HepG2 (cell line): ENCODE measurements around the gene RAPGEF2. TPM values are rescaled to one million over a fixed set of nuclear protein-coding genes. Genes with fewer than 3 reads are reported as not detected.

Source experiments
- ATAC-seq: fragments of 200-7000 bp; cut with Tn5 transposase; 3 replicates; pipeline ENCODE4 v1.9.1; 2020; ENCODE audit warnings: mild to moderate bottlenecking, moderate library complexity
- BruUV-seq: library from RNA; stranded (reverse); fragments of 400-500 nt; replicated peaks from 2 replicates; lab custom pipeline; 2021; lab: Mats Ljungman, UMichigan
- CTCF ChIA-PET: fragments of 300-600 bp; formaldehyde crosslinking; extraction: SDS; loops from one replicate; lab custom pipeline; 2021; ENCODE audit warnings: low total read pairs, inconsistent platforms, low intra/inter-chr PET ratio; lab: Yijun Ruan, JAX
- POLR2A ChIA-PET: fragments of 350-600 bp; sonication (Branson Sonifier 250); formaldehyde crosslinking; loops from one replicate; lab custom pipeline; 2020; ENCODE audit warnings: antibody characterized with exemption, inconsistent platforms; lab: Yijun Ruan, JAX
- DNase-seq: peaks from one replicate; pipeline ENCODE4 v3.0.0-alpha.2; 2015; ENCODE audit warnings: low spot score
- FAIRE-seq: peaks from 3 replicates; lab custom pipeline; 2011; peaks lifted over from hg19 to GRCh38; lab: Jason Lieb, UNC
- H2AFZ ChIP-seq: one replicate; pipeline ENCODE4 v1.6.1; 2011; ENCODE audit warnings: low read length, inconsistent platforms
- H3K27ac ChIP-seq: fragments of 300-600 bp; 3 replicates; pipeline ENCODE4 v1.8.0; 2011; ENCODE audit warnings: mixed run types, mild to moderate bottlenecking, mixed read lengths, low read length, inconsistent platforms; ENCODE audit not compliant: insufficient read depth; ENCODE audit errors: extremely low read length
- H3K27me3 ChIP-seq, 2 experiments: fragments of 200-600 bp in 1 of 2; 2 replicates in 1 of 2; 3 replicates in 1 of 2; pipeline versions ENCODE4 v1.6.0 to v1.8.0; 2011; ENCODE audit warnings: low read length in 2 of 2, mild to moderate bottlenecking in 2 of 2, moderate library complexity in 2 of 2, inconsistent platforms in 1 of 2; ENCODE audit not compliant: insufficient read depth in 2 of 2, control insufficient read depth in 1 of 2
- H3K36me3 ChIP-seq, 2 experiments: fragments of 200-600 bp in 1 of 2; replicated peaks in 1 of 2; 2 replicates in 1 of 2; 3 replicates in 1 of 2; pipeline versions ENCODE4 v1.5.1 to v1.8.0; 2011; ENCODE audit warnings: low read length in 2 of 2, inconsistent platforms in 1 of 2; ENCODE audit not compliant: insufficient read depth in 2 of 2, control insufficient read depth in 1 of 2
- H3K4me1 ChIP-seq: 2 replicates; pipeline ENCODE4 v1.5.1; 2012; ENCODE audit warnings: low read length, inconsistent platforms; ENCODE audit not compliant: insufficient read depth
- H3K4me2 ChIP-seq: 2 replicates; pipeline ENCODE4 v1.6.0; 2011; ENCODE audit warnings: low read depth, low read length, inconsistent platforms
- H3K4me3 ChIP-seq, 3 experiments: fragments of 200-600 bp in 1 of 3; sonication (generic), shearing (Covaris generic) in 1 of 3; replicated peaks in 1 of 3; 2 replicates each; pipeline ENCODE4 v1.5.1; 2011 to 2016; ENCODE audit warnings: low read length in 3 of 3, inconsistent platforms in 2 of 3, low read depth in 2 of 3, mild to moderate bottlenecking in 2 of 3, control low read depth in 1 of 3, mixed read lengths in 1 of 3; ENCODE audit not compliant: insufficient read depth in 1 of 3
- H3K79me2 ChIP-seq: one replicate; pipeline ENCODE4 v1.6.1; 2011; ENCODE audit warnings: low read length, inconsistent platforms; ENCODE audit not compliant: insufficient read depth
- H3K9ac ChIP-seq: 2 replicates; pipeline ENCODE4 v1.6.0; 2011; ENCODE audit warnings: mild to moderate bottlenecking, low read depth, low read length, inconsistent platforms; ENCODE audit not compliant: insufficient read depth
- H3K9me3 ChIP-seq: 2 replicates; pipeline ENCODE4 v1.5.1; 2012; ENCODE audit warnings: mild to moderate bottlenecking, low read length
- H4K20me1 ChIP-seq: 2 replicates; pipeline ENCODE4 v1.6.0; 2011; ENCODE audit warnings: inconsistent platforms, mild to moderate bottlenecking, low read length, moderate library complexity; ENCODE audit not compliant: insufficient read depth
- ARNT2 ChIP-seq: sonication (generic); formaldehyde crosslinking; IDR thresholded peaks from 2 replicates; pipeline ENCODE4 v1.8.0; 2022; ENCODE audit warnings: mild to moderate bottlenecking, low read depth, missing genetic modification reagents, moderate library complexity
- FOSL1 ChIP-seq: sonication (generic); formaldehyde crosslinking; IDR thresholded peaks from 2 replicates; pipeline ENCODE4 v1.9.0; 2021; ENCODE audit warnings: missing genetic modification reagents, borderline replicate concordance
- MXD1 ChIP-seq: sonication (generic); formaldehyde crosslinking; IDR thresholded peaks from 2 replicates; pipeline ENCODE4 v1.4.0; 2020; ENCODE audit warnings: mild to moderate bottlenecking, missing genetic modification reagents
- NFE2L1 ChIP-seq: sonication (generic); formaldehyde crosslinking; IDR thresholded peaks from 2 replicates; pipeline ENCODE4 v1.4.0; 2020; ENCODE audit warnings: missing genetic modification reagents, mild to moderate bottlenecking, borderline replicate concordance
- NR2C2 ChIP-seq: sonication (generic); formaldehyde crosslinking; IDR thresholded peaks from 2 replicates; pipeline ENCODE4 v1.4.0; 2020; ENCODE audit warnings: missing genetic modification reagents, mild to moderate bottlenecking, moderate library complexity, borderline replicate concordance
- SIN3B ChIP-seq: fragments of 150-350 bp; IDR thresholded peaks from 2 replicates; pipeline ENCODE4 v1.6.1; 2014; ENCODE audit warnings: low read length
- U2AF1 ChIP-seq: fragments of 200-400 bp; formaldehyde crosslinking; optimal IDR thresholded peaks from 2 replicates; pipeline ENCODE3; 2017; ENCODE audit warnings: mild to moderate bottlenecking, low read depth, low read length
- ZBTB2 ChIP-seq: sonication (generic); formaldehyde crosslinking; IDR thresholded peaks from 2 replicates; pipeline ENCODE4 v1.8.0; 2022; ENCODE audit warnings: low read depth, missing genetic modification reagents
- ZNF670 ChIP-seq: sonication (generic); formaldehyde crosslinking; IDR thresholded peaks from 2 replicates; pipeline ENCODE4 v1.8.0; 2022; ENCODE audit warnings: mild to moderate bottlenecking, missing genetic modification reagents, borderline replicate concordance
- ZNF709 ChIP-seq: sonication (generic); formaldehyde crosslinking; IDR thresholded peaks from 2 replicates; pipeline ENCODE4 v1.5.0; 2020; ENCODE audit warnings: mild to moderate bottlenecking, missing genetic modification reagents
- ZNF775 ChIP-seq: sonication (generic); formaldehyde crosslinking; IDR thresholded peaks from 2 replicates; pipeline ENCODE4 v1.4.0; 2020; ENCODE audit warnings: missing genetic modification reagents, mild to moderate bottlenecking, moderate library complexity, borderline replicate concordance
- ZNF850 ChIP-seq: sonication (generic); formaldehyde crosslinking; conservative IDR thresholded peaks from 2 replicates; pipeline ENCODE4 v1.9.0; 2021; ENCODE audit warnings: mild to moderate bottlenecking, missing genetic modification reagents
- WGBS: methylation state at CpG from one replicate; pipeline ENCODE4 v1.1.6; 2017; ENCODE audit warnings: low lambda C conversion rate; 5-methylcytosine and 5-hydroxymethylcytosine counted together
- in situ Hi-C: cut with HindIII; loops from 2 replicates; pipeline ENCODE4 v1.10.0; 2017; ENCODE audit warnings: low pct_unique_long_range_greater_than_20kb; ENCODE audit not compliant: extremely low pct_ligation_motif_present
- intact Hi-C: fragments of 100-400 bp; cut with micrococcal nuclease; formaldehyde crosslinking; loops from one replicate; pipeline ENCODE4 v1.10.0; 2022; ENCODE audit not compliant: unreplicated experiment
- polyA plus RNA-seq, 8 experiments: library from polyadenylated mRNA; depleted of rRNA in 3 of 8; stranded (reverse) in 7 of 8; unstranded in 1 of 8; fragments of >200 nt; fragmentation: Illumina TruSeq in 4 of 8; extraction: Trizol in 4 of 8; gene quantifications; 2 replicates each; pipeline versions ENCODE4 v1.2.1 to v1.2.3, GENCODE V29; 2011 to 2016; ENCODE audit warnings: low read depth in 4 of 8, missing spikeins in 1 of 8, mixed read lengths in 1 of 8; ENCODE audit not compliant: insufficient read depth in 1 of 8
- total RNA-seq, 5 experiments: library from RNA; depleted of rRNA; stranded (reverse); fragments of >200 nt; fragmentation: Illumina TruSeq; extraction: Trizol; gene quantifications; 2 replicates each; pipeline ENCODE4 v1.2.3, GENCODE V29; 2016; ENCODE audit warnings: low read depth in 1 of 5
- TF ChIP-seq, protein P1 (sequence below): IDR thresholded peaks from 2 replicates; pipeline ENCODE4 v1.4.0; 2020; ENCODE audit warnings: mild to moderate bottlenecking, missing genetic modification reagents

RAPGEF2 gene
- total and polyA plus RNA-seq, 2 of the 13 experiments (the other 11 are each of a cell fraction or from before 2014, with no cell fraction given) = 19.2 to 23.0 TPM

DNA sequence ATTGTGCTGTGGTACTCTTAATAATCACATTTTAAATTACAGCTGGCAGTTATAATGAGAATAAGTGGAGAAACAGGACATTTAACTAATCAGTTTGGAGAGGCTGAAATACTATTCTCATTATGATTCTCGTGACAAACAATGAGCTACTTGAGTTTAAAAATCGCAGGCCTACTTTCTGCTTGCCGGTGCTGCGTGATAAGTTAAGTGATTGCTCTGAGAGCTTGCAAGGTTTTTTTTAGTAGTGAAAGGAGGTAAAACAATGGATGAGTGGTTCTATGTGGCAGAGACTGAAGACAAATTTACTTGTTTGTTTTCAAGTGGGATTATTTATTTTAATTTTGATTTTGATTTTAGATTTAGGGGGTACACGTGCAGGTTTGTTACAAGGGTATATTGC is 114.0 kb downstream of the RAPGEF2 start:
- H3K4me2 ChIP-seq = no peak overlapping the region
- no peak overlapping the region for H2AFZ ChIP-seq
- DNase-seq = no peak
- H3K27ac ChIP-seq = no peak overlapping the region
- H3K4me3 ChIP-seq = no peak overlapping the region
- in situ Hi-C loops (no loop called here), intact Hi-C loops (no loop called here)
- H3K9me3 ChIP-seq = no peaks in the 10 kb centered on the region
- no peak for FAIRE-seq
- ChIA-PET CTCF (no interaction called here), POLR2A (no interaction called here)
- ATAC-seq = no peak
- 95% methylated on average over 5 of the region's 5 CpGs for WGBS
- H4K20me1 ChIP-seq = no peaks in the 10 kb centered on the region
- no TSS peak for BruUV-seq
- no peak overlapping the region for H3K9ac ChIP-seq
- no peaks in the 10 kb centered on the region for H3K27me3 ChIP-seq
- TF ChIP-seq NFE2L1 (CRISPR knock-in tag) (no peak), ZNF775 (CRISPR knock-in tag) (no peak), ARNT2 (CRISPR knock-in tag) (no peak), ZNF709 (CRISPR knock-in tag) (no peak)
- peaks cover 2% of the 10 kb centered on the region for H3K79me2 ChIP-seq
- peaks cover 7% of the 10 kb centered on the region; the same call in 1 of the 2 replicates for H3K4me1 ChIP-seq
- H3K36me3 ChIP-seq = 0 out of 5 replicates have a peak, but pooled peaks cover 0 to 2% of the 10 kb centered on the region in 2 experiments

GRCh38 chr4:159219862-159220261 is 117.0 kb downstream of the RAPGEF2 start:
- ATAC-seq = no peak
- Histone ChIP-seq H2AFZ (no peak overlapping the region), H3K4me1 (peaks cover 19% of the 10 kb centered on the region), H4K20me1 (no peaks in the 10 kb centered on the region), H3K79me2 (no peaks in the 10 kb centered on the region), H3K4me2 (no peak overlapping the region), H3K9ac (no peak overlapping the region), H3K4me3 (no peak overlapping the region), H3K27me3 (no peaks in the 10 kb centered on the region), H3K36me3 (no peaks in the 10 kb centered on the region), H3K9me3 (no peaks in the 10 kb centered on the region), H3K27ac (no peak overlapping the region)
- in situ Hi-C loops = no loop called here
- WGBS = 91% methylated on average over 1 of the region's 1 CpG
- ChIA-PET POLR2A (no interaction called here), CTCF (no interaction called here)
- intact Hi-C loops = no loop called here
- no peak for FAIRE-seq
- BruUV-seq = no TSS peak
- no peak for DNase-seq
- TF ChIP-seq U2AF1 (no peak), ZBTB2 (CRISPR knock-in tag) (no peak), SIN3B (no peak), FOSL1 (CRISPR knock-in tag) (no peak), ZNF850 (CRISPR knock-in tag) (no peak), ZNF670 (CRISPR knock-in tag) (no peak), MXD1 (CRISPR knock-in tag) (no peak), NR2C2 (no peak)
- TF ChIP-seq, protein P1, sequence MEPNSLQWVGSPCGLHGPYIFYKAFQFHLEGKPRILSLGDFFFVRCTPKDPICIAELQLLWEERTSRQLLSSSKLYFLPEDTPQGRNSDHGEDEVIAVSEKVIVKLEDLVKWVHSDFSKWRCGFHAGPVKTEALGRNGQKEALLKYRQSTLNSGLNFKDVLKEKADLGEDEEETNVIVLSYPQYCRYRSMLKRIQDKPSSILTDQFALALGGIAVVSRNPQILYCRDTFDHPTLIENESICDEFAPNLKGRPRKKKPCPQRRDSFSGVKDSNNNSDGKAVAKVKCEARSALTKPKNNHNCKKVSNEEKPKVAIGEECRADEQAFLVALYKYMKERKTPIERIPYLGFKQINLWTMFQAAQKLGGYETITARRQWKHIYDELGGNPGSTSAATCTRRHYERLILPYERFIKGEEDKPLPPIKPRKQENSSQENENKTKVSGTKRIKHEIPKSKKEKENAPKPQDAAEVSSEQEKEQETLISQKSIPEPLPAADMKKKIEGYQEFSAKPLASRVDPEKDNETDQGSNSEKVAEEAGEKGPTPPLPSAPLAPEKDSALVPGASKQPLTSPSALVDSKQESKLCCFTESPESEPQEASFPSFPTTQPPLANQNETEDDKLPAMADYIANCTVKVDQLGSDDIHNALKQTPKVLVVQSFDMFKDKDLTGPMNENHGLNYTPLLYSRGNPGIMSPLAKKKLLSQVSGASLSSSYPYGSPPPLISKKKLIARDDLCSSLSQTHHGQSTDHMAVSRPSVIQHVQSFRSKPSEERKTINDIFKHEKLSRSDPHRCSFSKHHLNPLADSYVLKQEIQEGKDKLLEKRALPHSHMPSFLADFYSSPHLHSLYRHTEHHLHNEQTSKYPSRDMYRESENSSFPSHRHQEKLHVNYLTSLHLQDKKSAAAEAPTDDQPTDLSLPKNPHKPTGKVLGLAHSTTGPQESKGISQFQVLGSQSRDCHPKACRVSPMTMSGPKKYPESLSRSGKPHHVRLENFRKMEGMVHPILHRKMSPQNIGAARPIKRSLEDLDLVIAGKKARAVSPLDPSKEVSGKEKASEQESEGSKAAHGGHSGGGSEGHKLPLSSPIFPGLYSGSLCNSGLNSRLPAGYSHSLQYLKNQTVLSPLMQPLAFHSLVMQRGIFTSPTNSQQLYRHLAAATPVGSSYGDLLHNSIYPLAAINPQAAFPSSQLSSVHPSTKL = no peak
